Inflammatory macrophage treated with lipopolysaccharide for 4 hours (primary cell): ENCODE measurements around the gene ABHD1.
"Not testable (repeated sequence)": the region's sequence is repeated elsewhere in the genome, so short reads cannot be mapped to it uniquely, and the experiment has no call there.

ENCODE experiments used
- DNase-seq: peaks from one replicate; pipeline ENCODE4 v3.0.0-alpha.2; 2020

ABHD1 gene

DNA sequence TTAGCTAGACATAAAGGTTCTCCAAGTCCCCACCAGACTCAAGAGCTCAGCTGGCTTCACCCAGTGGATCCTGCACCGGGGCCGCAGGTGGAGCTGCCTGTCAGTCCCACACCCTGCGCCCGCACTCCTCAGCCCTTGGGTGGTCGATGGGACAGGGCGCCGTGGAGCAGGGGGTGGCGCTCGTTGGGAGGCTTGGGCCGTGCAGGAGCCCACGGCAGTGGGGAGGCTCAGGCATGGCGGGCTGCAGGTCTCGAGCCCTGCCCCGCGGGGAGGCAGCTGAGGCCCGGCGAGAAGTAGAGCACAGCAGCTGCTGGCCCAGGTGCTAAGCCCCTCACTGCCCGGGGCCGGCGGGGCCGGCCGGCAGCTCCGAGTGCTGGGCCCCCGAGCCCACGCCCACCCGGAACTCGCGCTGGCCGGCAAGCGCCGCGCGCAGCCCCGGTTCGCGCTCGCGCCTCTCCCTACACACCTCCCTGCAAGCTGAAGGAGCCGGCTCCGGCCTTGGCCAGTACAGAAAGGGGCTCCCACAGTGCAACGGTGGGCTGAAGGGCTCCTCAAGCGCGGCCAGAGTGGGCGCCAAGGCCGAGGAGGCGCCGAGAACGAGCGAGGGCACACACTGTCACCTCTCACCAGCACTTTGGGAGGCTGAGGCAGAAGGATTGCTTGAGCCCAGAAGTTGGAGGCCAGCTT, 12.1 kb upstream of the ABHD1 start:
- DNase-seq: not testable (repeated sequence)

DNA sequence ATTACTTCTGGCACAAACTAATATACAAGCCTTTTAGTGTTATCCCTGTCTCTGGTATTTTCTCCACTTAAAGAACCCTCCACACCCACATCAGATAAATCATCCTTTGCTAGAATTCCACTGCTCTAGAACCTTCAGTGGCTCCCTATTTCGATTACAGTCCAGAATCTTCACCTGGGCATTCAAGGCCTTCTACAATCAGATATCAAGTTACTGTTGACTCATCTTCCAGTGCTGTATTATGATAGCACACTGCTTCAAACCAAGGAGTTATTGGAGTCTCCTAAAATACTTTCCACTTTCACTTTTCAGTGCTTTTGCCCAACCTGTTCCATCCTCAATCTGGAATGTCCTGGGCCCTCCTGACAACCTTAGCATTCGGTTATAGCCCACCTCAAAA, 8.1 kb upstream of the ABHD1 start:
- no peak for DNase-seq

DNA sequence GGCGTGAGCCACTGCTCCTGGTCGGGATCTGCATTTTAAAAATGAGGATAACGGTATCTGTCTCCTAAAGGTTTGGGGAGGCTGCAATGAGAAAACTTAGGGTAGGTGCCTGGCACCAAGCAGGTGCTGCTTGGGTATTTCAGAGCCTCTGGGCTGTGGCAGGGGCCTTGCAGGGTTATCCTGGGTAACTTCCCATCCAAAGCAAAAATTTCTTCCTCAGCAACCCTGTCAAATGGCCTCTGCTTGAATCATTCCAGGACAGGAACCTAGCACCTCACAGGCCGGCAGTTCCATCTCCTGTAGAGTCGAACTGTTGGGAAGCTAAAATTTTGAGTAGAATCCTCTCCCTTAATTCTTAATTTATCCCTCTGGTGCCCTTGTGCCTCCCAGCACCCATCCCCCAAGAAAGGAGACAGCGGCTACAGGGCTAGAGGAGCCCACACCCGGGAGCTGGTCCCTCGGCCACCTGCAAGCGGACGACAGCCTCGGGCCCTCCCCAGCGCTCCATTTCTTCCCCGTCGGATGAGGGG, 5.6 kb upstream of the ABHD1 start:
- DNase-seq: no peak

DNA sequence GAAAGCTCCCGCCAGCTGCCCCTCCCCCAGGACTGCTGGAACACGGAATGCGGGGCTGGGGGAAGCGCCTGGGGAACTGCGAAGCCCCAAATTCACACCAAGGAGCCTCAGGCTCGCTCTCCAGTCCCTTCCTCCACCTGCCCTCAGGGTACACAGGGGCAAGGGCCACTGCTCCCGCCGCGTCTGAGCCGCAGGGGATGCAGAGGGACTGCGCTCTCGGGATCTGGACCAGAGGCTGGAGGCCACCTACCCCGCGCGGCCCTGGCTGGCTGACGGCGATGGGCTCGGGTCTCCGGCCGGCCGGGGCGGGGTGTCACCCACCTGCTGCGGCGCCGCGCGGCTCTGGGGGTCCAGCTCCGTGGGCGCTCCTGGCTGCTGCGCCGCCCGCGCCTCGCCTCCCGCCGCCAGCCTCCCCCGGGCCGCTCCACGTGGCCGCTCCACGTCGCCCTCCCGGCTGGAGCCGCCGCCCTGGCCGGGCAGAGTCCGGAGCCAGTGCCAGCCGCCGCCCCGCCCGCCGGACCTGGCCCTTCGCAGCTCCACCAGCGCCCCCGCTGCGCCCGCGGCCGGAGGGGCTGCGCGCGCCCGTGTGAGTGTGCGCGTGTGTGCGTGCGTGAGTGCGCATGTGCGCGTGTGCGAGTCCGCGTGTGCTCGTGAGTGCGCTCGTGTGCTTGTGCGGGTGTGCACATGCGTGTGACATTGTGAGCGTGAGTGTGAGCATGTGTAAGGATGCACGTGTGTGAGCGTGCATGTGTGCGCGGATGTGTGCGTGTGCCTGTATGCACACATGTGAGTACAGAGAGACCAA, 4.9 kb upstream of the ABHD1 start, which contains the start of gene CGREF1:
Gene CGREF1 (minus strand): TSS at position 604 of the 805 bp plus-strand sequence. CDS start 14,762 bp downstream, outside the sequence.
- DNase-seq: no peak

DNA sequence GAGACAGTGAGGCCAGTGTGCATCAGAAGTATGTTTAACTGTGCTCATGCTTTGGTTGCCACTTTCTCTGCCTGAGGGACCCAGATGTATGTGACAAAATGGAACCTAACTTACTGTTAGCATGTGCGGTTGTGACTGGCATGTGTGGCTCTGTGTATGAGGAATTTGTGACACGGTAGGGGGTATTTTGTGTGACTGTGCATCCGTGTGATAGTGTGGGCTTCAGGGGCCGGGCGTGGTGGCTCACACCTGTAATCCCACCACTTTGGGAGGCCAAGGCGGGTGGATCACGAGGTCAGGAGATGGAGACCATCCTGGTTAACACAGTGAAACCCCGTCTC, 4.3 kb upstream of the ABHD1 start:
- DNase-seq: not testable (repeated sequence)

DNA sequence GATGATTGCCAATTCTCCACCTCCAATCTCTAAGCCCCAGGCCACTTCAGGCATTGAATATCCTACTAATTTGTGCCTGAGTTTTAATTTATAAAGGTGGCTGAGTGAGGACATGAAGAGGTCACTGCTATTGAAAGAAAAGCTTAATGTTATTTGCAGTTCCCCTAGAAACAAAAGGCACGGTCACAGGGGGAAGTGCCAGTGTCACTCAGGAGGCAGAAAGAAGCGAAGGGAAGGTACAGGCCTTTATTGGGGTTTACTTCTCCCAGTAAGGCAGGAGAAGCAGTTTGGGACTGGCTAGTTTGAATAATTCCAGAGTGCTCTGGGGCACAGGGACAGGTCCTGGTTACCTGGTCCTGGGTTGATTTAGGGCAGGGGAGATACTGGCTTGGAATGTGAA, 1.7 kb upstream of the ABHD1 start:
- peak; percentile 5 for DNase-seq

DNA sequence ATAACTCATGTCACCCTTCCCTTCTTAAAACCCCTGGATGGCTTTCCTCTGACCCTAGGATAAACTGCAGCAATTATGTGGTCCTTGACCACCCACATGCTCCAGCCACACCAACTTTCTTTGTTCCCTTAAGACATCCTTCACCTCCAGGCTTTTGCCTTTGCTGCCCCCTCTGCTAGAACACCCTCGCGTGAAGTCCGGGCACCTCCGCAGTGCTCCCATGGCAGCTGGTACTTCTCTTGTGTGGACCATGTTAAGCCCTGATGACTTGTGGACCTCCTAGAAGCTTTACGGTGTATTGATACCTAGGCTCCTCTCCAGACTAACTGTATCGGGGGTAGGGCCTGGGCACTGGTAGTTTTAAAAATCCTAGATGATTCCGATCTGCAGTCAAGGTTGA, 824 bp upstream of the ABHD1 start:
- no peak for DNase-seq

DNA sequence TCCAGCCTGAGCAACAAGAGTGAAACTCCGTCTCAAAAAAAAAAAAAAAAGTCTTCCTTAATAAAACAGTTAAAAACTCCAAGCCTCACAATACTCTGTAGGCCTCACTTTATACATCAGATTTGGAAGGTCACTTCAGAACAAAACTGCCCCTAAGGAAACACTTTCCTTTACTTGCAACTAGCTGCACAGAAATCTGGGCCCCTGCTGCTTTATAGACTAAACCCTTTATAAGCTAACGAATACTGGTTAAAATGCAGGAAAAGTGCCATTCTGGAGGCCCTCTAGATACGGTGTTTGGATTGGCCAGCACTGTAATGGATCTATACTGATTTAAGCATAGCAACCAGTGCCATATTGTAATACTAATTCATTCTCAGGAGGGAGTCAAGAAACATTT, 1.5 kb downstream of the ABHD1 start:
- DNase-seq: no peak

DNA sequence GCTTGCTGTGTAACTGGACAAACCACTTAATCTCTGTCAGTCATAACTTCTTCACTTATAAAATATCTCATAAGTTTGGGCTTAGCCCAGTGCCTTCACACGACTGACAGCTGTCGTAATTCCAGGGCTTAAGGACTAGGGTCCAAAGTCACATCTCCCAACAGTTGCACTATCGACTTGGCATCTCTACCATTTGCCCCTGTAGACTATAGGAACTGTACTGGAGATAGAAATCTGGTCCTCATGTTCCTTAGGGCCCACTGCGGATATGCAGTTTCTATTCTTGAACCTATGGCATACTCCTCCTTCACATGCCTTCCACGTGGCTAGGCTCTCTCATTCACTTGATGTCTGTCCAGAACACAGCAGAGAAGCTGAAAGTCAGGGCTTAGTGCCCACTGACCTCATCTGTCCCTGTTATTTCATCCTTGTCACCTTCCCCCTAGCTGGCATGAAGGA, 2.7 kb downstream of the ABHD1 start:
- no peak for DNase-seq

DNA sequence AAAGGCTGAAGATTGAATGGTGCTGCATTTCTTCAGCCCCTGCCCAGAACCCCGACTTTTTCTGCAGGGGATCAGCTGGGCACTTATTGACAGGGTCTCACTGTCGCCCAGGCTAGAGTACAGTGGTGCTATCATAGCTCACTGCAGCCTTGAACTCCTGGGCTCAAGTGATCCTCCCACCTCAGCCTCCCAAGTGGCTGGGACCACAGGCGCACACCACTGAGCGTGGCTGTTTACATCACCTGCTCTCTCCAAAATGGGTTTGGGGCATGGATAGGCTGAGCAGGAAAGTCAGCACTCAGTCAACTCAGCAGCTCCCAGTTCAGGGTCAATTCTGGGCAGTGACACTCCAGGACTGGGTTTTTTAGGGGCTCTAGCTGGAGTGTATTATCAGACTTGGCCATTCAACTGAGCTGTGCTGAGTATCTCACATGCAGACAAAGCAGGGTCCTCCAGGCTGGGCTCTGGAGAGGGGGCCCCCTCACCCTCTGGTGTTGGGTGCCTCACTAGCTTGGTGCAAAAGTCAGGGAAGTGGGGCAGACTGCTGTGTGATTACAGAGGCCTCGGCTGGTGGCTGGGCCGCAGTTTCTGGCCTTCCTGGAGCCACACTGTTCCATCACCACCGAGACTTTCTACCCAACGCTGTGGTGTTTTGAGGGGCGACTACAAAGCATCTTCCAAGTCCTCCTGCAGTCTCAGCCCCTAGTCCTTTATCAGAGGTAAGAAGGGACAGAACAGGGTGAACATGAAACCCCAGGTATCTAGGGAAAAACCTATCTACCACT, 4.5 kb downstream of the ABHD1 start:
- DNase-seq: no peak

DNA sequence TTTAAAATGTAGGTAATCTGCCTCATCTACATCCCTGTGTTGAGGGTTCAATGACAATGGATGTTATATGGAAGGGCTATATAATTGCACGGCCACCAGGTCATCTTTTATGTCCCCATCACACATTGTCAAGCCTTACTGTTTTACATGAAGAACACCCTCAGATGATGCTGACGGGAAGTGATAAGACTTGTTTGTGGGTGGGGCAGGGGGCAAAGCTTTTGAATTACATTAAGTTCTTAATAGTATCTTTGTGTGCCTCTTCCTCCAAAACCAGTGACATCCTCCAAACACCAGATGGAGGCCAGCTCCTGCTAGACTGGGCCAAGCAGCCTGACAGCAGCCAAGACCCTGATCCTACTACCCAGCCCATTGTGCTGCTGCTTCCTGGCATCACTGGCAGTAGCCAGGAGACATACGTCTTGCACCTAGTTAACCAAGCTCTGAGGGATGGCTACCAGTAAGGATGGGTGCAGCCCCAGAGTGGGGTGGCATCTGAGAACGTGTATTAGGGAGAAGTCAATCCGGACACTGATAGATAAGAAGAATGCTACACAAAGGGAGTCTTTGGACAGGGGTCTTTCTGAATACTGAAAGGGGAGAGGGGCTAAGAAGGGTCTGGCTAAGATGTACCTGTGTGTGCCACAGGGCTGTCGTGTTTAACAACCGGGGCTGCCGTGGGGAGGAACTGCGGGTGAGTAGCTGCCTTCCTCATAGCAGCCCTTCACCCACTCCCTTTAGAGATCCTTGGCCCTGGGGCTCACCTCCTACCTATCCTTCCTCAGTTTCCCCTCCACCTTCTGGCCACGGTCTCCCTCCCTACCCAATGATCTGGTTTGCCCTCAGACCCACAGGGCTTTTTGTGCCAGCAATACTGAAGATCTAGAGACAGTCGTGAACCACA, 5.3 kb downstream of the ABHD1 start:
- no peak for DNase-seq

DNA sequence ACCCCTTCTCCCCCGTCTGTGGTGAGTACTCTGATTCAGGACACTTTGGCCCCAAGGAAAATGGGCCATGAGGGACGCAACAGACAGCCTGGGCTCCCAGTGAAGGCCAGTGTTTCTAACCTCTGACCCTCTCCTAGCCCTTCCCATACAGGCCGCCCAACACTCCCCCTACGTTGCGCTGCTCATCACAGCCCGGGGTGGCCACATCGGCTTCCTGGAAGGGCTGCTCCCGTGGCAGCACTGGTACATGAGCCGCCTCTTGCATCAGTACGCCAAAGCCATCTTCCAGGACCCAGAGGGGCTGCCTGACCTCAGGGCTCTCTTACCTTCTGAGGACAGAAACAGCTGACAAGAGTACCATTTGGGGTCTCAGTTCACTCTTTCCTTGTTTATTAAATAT, 6.8 kb downstream of the ABHD1 start:
- DNase-seq: no peak

DNA sequence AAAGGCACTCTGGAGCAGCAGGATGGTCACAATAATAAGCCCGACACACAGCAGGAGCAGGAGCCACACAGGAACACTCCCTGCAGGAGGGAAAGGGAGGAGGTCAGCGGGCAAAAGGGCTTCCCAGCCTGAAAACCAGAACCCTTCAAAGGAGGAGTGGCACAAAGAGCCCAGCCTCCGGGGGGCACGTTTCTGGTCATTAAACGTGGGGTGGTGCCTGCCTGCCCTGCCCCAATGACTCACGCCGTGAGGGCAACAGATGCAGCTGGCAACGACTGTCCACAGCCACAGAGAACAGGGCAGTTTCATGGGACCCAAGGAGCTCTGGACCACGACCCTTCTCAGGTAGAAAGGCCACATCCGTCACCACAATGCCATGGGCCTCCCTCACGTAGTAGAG, 7.8 kb downstream of the ABHD1 start:
- DNase-seq: no peak

DNA sequence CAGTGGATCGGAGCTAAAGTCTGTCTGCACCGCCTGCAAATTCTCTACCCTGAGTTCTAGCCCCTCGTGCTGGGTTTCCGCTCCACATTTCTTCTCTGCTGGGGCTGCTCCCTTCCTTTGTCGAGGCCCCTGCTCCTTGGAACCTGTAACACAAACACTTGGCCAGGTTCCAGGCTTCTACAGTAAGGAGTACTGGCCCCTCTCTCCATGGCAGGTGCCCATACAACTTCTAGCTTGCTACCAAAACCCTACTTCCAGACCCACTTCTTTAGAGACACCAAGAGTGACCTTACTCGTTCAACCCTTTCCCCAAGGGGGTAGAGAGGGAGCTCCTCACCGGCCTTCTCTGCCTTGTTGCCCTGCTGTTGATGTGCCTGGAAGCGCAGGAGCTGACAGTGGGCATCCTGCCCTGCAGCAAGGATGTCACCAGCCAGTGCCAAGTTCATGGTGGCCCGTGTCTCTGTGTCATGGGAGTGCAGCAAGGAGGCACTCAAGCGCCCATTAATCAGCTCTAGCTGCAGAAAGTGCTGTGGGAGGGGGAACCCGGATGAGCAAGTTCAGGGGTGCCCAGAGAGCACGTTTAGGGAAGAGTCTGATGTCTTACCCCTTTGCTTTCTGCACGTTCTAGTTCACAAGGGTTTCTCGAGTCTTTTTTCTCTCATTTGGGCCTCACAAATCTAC, 9.7 kb downstream of the ABHD1 start:
- peak; percentile 20 for DNase-seq

DNA sequence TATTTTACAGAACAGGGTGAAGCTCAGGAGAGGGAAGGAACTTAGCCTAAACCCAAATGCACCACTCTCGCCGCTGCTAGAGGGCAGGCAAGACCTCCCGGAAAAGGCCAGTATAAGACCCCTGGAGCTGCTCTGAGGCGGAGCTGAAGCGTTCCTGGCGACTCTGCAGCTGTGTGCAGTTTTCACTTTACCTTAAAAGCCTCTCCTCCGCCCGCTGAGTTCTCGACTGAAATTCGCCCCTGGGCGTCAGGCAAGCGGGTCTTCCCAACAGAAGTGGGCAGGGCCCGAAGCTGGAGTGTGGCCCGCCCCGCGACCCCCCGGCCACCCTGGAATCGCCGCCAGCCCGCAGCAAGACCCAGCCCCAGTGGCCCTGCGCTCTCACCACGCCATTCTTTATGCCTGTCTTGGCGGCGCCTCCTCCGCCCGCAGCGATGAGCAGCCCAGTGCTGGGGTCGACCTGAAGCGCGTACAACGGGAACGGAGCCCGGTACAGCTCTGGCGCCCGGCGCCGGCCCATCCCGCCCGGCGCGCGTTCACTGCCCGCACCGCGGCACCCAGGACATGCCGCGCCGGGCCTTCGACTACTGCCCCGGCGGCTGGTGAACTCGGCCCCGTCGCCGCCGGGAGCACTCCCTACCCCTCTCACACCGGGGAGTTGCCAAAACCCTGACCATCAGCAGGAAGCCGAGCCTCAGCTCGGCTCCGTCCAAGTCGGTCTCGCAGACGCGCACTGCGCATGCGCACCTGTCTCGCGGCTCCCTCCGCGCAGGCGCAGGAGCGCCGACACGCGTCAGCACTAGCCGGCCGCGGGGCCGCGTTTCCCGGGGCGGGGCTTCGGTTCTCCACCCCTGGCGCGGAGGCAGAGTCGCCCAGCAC, 10.5 kb downstream of the ABHD1 start, which contains the start of gene PREB:
Gene PREB (minus strand): TSS at position 732 of the 876 bp plus-strand sequence. CDS start 215 bp downstream, at position 517.
- DNase-seq: peak; percentile 98

DNA sequence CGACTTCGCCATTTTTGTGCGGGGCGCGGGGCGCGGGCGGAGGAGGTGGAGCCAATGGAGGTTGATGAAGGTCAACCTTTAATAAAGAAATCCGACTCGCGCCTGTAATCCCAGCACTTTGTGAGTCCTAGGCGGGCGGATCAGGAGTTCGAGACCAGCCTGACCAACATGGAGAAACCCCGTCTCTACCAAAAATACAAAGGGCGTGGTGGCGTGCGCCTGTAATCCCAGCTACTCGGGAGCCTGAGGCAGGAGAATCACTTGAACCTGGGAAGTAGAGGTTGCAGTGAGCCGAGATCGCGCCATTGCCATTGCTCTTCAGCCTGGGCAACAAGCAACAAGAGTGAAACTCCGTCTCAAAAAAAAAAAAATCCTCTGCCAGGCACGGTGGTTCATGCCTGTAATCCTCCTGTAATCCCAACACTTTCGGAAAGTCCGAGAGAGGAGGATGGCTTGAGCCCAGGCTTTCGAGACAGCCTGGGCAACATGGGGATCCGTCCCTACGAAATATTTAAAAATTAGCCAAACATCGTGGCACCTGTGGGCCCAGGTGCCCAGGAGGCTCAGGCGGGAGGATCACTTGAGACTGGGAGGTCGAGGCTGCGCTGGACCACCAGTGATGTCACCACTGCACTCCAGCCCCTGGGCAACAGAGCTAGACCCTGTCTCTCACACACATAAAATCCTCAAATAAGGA, 11.3 kb downstream of the ABHD1 start:
- DNase-seq: no peak

DNA sequence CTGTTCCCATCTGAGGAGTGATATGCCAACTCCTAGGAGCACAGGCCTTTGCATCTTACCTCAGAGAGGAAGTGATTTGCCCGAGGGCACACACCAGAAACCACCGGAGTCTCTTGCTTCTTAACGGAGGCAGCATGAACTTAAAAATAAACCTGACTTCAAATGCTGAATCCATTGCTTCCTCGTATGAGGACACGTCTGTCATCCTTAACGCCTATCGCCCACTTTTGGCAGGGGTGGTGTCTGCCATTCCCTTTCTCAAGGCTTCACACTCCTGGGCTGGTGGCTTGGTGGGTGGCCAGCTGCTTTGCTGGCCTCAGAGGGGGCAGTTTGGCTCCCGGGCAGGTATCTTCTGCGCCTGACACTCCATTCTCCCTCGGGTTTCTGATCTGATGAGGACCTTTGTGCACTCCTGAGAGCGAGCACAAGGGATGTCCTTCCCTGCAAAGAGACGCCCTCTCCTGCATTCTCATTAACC, 11.9 kb downstream of the ABHD1 start:
- peak; percentile 19 for DNase-seq

DNA sequence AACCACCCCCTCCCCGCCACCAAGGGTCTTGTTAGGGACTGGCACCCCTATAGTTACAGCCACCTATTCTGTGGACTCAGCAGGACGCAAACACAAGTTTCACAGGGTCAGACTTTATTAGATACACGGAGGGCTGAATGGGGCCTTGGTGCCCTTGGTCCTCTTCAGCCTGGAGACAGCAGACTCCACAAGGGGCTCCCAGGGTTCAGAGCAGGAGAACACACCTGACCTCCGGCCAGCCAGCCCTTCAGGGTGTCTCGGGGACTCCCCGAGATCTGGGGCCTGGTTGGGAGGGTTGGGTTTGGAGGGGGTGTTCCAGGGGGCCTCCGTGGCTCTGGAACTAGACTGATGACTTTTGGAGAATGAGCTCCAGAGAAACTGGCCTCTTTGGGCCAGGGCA, 13.1 kb downstream of the ABHD1 start:
- DNase-seq: no peak

DNA sequence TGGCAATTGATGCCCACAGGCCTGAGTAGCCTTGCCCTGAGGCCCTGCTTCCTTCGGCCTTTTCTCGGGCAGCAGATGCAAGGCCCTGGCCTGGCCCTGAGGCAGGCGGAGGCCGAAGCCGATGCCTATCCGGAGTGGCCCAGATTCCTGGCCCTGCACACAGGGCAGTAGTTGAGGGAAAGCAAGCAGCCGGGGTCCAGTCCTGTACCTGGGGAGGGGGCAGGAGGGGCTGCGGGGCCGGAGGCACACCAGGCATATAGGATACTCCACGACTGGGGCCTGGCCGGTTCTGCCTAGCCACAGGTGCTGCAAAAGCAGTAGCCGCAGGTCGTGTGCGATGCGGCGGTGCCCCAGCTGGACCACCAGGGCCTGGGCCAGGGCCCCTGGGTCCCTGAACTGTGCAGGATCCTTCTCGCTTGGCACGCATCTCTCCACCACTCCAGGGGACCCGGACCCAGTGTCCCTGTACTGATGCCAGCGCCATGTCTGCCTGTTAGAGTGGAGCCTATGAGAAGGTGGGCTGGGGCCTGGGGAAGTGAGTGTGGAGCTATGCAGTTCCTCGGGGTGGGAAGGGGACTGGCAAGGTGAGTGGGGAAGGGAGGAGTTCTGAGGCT, 13.8 kb downstream of the ABHD1 start:
- DNase-seq: no peak
